Measurements from ENCODE around the gene TSPYL4.

The TSPYL4 gene

DNA sequence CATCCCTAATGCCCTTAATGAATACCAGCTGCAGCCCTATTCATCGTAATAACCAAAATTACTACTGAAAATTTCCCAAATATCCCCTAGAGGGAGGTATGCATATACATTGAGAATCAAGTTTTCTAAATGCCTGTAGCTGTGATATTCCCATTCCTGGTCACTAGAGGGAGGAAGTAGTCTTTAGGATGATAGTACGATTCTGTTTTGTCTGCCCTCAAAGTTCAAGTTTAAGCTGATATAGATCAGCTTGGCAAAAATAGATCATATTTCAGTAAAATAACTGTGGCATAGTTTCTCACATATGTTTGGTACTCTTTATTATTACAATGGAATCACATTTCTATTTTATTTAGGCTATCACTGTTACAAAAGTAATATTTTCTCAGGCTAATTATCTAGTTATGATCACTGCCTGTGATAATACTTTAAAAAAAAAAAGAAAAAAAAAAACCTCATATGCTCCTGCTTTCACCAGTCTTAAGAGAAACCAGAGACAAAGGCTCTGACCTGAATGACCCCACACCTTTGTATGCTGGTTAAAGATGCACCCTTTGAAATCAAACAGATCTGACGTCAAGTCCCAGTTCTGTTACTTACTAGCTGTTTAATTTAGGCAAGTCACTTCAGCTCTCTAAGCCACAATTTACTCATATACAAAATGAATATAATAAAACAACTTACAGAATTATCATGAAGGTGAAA is 14.9 kb upstream of the TSPYL4 start:
- peak in 2 of 5 experiments; percentile 42 to 49 for DNase-seq

- no peak for DNase-seq
Measured at GRCh38 chr6:116267836-116268588, 14.1 kb upstream of the TSPYL4 start.

DNA sequence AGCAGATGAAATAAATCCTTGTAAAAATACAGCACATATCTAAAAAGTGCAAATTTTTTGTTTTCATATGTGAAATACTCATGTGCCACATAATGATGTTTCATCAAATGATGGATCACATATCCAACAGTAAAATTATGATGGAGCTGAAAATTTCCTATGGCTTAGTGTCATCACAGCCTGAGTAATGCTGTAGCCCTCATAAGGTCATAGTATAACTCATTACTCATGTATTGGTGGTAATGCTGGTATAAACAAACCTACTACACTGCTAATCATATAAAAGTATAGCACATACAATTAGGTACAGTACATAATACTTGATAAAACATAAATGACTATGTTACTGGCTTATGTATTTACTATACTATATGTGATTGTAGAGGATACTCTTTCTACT is 12.9 kb upstream of the TSPYL4 start:
- no peak for DNase-seq

- no peak for DNase-seq
Measured at GRCh38 chr6:116265041-116265829, 11.4 kb upstream of the TSPYL4 start.

DNA sequence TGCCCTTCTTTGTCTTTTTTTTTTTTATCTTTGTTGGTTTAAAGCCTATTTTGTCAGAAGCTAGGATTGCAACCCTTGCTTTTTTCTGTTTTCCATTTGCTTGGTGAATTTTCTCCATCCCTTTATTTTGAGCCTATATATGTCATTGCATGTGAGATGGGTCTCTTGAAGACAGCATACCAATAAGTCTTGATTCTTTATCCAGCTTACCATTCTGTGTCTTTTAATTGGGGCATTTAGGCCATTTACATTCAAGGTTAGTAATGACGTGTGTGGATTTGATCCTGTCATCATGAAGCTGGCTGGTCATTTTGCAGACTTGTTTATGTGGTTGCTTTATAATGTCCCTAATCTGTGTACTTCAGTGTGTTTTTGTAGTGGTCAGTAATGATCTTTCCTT is 9.5 kb upstream of the TSPYL4 start:
- no peak for DNase-seq

DNA sequence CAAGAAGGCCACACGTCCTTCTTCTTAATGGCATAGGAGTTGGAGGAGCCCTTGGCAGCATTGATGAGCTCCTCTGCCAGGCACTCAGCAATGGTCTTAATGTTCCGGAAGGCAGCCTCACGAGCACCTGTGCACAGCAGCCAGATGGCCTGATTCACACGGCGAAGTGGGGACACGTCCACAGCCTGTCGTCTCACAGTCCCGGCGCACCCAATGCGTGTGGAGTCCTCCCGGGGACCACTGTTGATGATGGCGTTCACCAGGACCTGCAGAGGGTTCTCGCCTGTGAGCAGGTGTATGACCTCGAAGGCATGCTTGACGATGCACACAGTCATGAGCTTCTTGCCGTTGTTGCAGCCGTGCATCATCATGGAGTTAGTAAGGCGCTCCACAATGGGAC is 4.6 kb upstream of the TSPYL4 start:
- no peak for DNase-seq

DNA sequence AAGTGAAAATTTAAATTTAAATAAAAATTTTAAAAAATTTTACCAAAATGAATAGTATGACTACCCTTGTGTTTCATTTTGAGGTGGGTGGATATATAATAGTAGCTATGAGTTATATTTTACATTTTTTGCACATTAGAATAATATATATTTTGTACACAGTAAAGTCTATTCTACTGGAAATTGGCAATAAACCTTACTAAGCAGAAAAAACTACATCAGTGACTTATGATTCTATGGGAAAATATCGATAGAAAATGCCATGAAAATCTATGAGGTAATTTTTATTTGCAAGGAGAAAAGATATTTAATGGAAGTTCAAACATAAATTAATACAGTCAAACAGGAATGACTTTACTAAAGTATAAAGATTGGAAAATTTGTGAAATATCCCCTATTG is 2.8 kb upstream of the TSPYL4 start:
- no peak for DNase-seq

GRCh38 chr6:116255246-116255800 is 1.4 kb upstream of the TSPYL4 start:
- no peak for DNase-seq

- no peak for DNase-seq
Measured at GRCh38 chr6:116254297-116255056, 602 bp upstream of the TSPYL4 start.

DNA sequence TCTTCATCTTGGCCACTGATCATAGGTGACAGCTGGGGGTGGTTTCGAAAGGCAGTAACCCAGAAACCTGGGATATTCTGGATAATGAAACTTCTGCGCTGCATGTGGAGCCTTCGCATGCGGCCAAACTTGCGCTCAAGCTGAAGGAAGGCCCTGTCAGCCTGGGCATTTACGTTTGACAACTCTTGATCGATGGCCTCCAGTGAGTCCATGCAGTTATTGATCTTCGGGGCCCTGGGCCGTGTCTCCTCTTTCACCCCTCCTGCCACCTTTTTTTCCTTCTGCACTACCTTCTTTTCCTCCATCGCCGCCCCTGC is 729 bp downstream of the TSPYL4 start:
- DNase-seq, result no peak

DNA sequence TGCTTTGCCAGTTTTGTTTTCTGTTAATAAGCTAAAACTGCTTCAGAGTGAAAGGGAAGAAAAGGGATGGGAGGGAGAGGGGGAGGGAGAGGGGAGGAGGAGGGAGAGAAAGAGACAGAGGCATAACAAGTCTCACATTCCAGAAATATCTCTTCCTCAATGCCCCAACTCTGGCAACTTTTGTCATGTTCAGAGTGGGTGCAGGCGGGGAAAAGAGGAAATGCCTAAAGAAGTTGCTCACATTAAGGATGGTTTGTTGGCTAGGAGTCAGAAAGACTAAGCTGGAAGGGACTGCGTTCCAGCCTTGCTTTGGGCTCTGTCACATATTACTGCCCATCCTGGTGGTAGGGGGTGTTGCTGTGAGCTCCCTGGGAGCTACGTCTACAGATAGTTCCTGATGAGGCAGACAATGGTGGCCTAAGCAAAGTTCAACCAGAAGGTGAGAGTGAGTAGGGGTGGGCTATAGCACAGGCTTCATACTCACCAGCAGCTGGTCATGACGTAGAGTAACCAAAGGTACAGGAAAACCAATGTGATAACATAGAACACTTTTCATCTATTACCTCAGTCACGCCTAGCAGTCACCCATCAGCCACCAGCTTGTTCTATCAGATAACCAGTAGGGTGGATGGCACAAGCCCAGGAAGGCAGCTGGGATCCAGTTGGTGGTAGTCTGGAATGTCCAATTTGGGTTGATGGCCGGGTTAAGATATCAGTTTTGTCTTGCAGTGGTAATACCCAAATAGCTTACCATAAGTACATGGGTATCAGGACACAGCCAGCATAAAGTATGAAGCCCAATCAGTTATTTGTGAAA is 2.1 kb downstream of the TSPYL4 start:
- no peak for DNase-seq

- no peak for DNase-seq
Measured at GRCh38 chr6:116248577-116248976, 5.3 kb downstream of the TSPYL4 start.

DNA sequence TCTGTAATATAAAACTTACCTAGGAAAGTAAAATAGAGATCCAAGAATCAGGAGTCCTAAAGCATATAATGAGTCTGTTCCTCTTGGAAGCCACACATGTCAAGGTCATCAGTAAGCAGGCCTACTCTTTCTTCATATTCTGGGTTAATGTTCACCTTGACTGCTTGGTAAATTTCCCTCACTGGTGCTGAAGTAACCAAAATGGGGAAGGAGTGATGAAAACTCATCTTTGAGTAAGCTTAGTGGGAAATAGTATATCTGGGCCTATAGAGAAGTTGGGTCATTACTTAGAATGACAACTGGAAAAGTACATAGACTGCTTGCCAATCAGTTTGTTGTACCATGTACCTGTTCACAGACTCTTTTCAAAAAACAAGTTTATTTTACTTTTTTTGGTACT is 6.6 kb downstream of the TSPYL4 start:
- no peak for DNase-seq

DNA sequence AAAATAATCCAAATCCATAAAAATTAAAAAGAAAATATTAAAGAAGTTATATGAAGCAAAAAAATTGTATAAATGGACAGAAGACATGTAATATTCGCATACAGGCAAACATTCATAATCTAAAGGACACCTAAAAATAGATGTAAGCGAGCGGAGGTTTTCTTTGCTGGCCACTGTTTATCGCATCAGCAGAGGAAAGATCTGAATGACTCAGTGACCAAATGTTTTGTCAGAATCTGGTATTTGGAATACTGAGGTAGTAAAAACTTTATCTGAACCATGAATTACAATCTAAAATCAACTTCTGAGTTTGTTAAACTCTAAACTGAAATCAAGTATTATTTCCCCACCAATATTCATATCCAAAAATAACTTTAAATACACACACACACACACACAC is 7.8 kb downstream of the TSPYL4 start:
- no peak for DNase-seq

- no peak for DNase-seq
Measured at GRCh38 chr6:116244284-116244683, 9.6 kb downstream of the TSPYL4 start.

DNA sequence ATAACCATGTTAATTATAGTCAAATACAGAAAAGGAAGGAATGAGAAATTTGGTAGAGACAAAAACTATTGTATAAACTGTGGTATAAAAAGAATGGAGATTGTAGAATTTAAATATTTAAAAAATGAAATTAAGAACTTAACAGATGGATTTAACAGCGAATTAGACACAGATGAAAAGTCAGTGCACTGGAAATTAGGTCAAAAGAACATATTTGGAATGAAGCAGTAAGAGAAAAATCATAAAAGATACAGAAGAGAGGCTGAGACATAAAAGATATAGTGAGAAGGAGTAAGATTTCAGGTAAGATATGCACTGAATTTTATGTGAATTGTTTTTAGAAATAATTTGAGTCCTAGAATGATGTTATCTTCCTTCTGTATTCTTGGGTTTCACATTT is 14.0 kb downstream of the TSPYL4 start:
- no peak for DNase-seq

GRCh38 chr6:116239256-116239655 is 14.6 kb downstream of the TSPYL4 start:
- no peak for DNase-seq

DNA sequence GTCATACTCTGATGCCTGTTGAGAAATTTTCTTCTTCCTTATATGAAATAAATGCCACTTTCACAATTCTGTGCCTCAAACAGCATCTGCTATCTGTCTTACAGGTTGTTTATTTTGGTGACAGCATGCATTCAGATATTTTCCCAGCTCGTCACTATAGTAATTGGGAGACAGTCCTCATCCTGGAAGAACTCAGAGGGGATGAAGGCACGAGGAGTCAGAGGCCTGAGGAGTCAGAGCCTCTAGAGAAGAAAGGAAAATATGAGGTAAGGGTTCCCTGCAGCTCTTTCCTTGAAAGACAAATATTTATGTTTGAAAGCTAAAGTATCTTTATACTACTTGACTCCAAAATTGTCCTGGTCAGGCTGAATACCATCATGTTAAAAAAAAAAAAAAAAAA is 15.8 kb downstream of the TSPYL4 start:
- DNase-seq, result no peak

- no peak for DNase-seq
Measured at GRCh38 chr6:116234689-116235088, 19.2 kb downstream of the TSPYL4 start.

DNA sequence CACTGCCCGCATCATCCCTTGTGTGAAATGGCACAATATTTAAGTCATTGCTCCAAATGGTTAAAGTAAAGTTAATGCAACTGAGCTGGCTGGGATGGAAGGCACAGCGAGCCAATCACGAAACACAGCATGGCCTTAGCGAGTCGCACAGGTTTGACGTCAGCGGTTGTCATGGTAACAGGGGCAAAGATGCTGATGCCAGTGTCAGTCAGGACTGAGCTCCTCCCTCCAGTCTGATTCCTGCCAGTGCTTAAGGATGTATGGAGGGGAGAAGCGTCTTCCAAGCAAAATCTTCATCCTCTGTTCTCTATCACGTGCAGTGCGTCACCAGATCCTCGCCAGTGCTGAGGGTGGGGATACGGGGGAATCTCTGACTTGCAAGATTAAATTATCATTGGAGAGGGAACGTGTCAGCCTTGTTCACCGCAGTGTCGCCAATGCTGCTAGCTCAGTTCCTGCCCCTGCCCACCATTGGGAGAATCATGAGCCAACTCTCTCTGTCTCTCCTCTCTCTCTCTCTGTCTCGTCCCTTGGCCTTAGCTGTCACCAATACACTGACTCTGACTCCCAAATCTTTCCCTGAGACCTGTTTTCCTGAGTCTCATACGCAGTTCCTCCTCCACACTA is 24.5 kb downstream of the TSPYL4 start:
- DNase-seq, result peak in 1 of 5 experiments; percentile 43

GRCh38 chr6:116223355-116223754 is 30.5 kb downstream of the TSPYL4 start:
- DNase-seq, result no peak

Measured in T-helper 2 cell (primary cell).